ENCODE measurements around the gene DOC2B. TPM values are rescaled to one million over a fixed set of nuclear protein-coding genes. Genes with fewer than 3 reads are reported as not detected.
"Not testable (repeated sequence)": the region's sequence is repeated elsewhere in the genome, so short reads cannot be mapped to it uniquely, and the experiment has no call there.

DOC2B gene
- total RNA-seq, 1 donor from 2014 or later = 57.9 TPM

DNA sequence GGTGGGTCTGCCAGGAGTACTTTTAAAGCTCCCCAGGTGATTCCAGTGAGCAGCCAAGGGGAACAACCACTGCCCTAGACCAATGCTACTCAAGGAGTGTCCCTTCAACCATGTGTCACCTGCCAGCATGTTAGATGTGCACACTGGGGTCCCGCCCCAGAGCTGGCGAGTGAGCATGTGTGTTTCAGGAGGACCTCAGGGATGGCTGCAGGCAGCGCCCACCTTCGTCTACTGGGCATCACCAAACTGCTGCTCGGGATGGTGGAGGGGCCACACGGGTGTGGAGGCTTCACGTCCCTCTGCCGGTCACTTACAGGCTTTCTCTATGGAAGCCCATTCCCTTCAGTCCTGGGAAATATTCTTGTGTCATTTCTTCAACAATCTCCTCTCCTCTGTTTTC, 29.0 kb upstream of the DOC2B start:
- no peak for DNase-seq

DNA sequence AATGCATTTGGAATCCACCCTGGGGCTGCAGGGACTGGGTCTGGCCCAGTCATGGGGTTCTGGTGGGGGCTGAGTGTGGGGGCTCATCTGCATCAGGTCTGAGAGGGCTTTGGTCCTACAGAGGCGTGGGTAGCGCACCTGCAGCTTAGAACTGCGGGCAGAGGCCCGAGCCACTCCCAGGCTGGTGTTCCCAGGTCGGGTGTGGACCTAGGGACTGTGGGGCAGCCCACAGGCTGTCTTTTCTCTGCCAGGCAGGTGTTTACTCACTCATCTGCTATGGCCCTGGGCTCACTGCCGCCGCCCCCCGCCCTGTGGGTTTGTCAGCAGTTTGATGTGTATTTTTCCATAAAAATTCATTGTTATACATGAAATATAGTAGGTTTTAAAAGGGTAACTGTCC, 27.0 kb upstream of the DOC2B start:
- no peak for DNase-seq

DNA sequence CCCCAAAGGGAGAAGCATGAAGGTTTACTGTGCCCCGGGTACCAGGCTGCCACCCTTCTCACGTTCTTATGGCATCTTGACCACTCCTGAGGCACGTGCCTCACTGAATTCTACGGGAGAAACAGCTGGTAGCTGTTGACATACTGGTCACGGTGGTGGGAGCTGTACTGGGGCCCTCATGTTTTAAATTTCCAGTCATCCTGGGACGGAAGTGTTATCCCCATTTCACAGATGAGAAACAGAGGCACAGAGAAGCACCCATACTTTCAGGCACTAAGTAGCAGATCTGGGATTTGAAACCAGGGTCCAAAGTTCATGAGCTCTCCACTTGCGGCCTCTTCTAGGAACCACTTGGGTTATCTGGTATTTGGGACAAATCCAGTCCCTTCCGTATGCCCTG, 26.3 kb upstream of the DOC2B start:
- DNase-seq = no peak

DNA sequence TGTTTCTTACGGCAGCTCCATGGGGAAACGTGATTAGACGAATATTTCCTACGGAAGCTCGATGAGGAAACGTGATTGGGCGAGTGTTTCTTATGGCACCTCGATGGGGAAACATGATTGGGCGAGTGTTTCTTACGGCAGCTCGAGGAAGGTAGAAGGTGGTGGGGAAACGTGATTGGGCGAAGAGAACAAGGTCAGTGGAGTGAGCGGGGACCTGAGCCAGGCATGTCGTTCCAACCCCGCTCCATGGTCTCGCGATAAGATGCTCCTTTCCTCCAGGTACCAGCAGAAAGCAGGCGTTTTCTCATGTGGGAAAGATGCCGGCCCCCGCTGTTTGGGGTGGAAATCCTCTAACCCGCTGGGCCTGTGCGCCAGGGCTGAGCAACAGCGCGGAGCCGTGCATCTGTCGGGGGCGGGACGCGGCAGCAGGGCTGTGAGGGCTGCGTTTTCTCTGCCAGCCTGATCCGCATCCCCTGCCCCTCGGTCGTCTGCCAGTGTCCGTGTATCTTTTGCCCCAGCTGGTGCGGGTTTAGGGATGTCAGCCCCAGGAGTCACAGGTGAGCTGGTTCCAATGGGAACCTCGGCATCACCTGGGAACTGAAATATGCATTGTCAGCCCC, 25.6 kb upstream of the DOC2B start:
- DNase-seq = no peak

DNA sequence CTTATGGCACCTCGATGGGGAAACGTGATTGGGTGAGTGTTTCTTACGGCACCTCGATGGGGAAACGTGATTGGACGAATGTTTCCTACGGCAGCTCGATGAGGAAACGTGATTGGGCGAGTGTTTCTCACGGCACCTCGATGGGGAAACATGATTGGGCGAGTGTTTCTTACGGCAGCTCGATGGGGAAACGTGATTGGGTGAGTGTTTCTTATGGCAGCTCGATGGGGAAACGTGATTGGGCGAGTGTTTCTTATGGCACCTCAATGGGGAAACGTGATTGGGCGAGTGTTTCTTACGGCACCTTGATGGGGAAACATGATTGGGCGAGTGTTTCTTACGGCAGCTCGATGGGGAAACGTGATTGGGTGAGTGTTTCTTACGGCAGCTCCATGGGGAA, 25.0 kb upstream of the DOC2B start:
- DNase-seq = not testable (repeated sequence)

DNA sequence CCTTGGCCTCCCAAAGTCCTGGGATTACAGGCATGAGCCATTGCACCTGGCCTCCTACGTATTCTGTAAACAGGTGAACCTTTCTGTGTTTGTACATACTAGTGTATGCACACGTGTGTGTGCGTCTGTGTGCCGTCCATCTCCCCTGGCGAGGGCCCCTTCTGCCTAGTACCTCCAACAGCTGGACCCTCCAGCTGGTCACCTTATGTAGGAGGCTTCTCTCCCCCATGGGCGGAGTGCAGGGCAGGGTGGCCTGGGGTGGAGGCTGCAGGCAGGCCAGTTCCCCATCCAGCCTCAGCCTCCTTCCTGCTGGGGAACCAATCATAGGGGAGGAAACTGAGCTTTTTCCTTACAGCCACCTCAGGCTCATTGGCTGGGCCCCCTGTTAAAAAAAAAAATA, 24.4 kb upstream of the DOC2B start:
- DNase-seq = no peak

DNA sequence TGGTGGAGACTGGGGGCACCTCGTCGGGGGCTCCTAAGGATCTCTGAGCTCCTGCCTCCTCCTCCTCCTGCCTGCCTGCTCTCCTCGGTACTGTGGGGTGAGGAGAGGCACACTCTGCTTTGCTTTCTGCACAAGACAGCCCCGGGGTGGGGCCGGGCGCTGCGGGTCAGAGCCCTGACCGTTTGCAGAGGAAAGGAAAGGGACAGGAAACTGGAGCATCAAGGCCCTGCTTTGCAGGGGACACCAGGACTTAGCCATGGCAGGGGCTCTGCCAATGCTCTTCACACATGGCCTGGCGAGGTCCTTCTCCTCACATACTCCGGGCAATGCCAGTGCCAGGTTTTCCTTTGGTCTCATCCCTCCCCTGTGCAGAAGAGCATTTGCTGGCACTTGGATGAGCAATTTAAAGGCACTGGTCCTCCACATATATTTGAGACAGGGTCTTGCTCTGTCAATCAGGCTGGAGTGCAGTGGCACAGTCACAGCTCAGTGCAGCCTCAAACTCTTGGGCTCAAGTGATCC, 23.8 kb upstream of the DOC2B start:
- DNase-seq = no peak

DNA sequence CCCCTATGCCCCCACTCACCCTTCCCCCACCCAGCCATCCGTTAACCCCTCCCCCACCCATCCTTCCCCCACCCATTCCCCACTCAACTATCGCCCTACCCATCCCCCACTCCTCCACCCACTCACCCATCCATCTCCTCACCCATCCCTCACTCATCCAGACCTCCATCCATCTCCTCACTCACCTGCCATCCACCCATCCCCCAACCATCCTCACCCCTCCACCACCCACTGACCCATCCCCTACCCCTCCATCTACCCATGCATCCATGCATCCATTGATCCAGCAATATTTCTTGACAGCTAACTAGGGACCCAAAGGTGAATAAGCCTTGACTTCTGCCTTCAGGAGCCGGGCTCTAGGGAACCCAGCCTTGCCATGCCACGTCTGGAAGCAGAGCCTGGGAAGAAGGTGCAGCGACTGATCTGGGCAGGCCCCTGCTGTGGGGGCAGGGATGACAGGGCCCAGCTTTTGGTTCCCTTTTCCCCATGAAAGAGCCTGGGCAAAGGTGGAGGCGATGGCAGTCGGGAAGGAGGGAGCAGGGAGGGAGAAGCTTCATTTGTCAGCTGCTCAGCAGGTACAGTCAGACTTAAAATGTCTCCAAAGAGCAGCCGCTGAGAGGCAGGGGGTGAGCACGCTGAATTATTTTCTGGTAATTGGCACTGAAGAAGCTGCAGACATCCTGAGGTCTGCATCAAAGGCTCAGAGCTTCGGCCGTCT, 23.1 kb upstream of the DOC2B start:
- no peak for DNase-seq

DNA sequence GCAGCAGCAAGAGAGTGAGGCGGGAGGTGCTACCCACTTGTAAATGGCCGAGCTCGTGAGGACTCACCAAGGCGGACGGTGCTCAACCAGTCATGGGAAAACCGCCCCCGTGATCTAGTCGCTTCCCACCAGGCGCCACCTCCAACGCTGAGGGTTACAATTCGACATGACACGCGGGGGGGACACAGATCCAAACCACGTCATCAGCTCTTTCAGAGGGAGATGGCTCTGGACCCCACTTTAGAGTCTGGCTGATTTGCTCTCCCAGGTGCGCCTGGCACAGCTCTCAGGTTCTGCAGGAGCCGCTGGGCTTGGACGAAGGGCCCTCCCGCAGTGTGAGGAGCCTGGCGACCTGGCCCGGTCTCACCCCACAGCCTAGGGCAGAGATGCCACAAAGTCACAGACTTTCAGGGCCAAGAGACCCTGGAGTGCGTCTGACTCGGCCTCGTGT, 21.1 kb upstream of the DOC2B start:
- no peak for DNase-seq

DNA sequence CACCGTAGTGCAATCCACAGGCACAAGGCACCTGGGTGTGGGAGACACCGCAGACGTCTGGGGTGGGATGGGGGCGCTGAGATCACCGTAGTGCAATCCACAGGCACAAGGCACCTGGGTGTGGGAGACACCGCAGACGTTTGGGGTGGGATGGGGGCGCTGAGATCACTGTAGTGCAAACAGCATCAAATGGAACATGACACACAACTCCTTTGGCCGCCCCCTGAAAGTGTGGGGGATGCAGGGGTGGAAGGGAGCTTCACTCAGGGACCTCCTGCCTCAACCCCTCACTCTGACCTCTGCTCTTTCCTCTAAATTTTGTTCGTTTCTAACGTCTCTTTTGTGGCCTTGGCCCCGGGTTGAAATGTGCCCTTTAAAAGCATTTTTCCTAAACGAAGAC, 20.3 kb upstream of the DOC2B start:
- DNase-seq = not testable (repeated sequence)

DNA sequence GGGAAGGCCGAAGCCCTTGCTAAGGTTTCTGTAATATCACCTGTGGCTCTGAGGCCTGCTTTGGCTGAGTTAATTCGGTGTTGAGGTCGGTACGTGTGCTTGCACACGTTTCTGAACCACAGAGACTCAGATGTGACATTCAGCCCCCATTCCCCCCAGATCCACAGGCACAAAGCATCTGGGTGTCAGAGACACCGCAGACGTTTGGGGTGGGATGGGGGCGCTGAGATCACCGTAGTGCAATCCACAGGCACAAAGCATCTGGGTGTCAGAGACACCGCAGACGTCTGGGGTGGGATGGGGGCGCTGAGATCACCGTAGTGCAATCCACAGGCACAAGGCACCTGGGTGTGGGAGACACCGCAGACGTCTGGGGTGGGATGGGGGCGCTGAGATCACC, 19.8 kb upstream of the DOC2B start:
- DNase-seq = not testable (repeated sequence)

DNA sequence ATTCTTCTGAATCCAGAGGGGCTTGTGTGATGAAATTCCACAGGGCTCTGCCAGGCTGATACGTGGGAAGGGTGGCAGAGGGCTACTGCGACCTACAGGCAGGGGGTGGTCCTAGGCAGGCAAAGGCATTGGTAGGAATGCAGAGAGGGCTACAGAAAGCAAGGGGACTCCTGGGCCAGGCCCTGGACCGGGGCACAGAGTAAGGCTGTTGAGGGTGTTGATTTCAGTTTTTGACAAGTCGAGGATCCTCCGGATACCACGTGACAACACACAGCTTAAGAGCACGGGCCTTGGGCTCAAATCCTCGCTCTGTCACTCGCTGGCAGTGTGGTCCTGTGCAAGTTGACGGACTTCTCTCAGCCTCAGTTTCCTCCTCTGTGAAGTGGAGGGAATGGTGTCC, 19.1 kb upstream of the DOC2B start:
- DNase-seq = no peak

DNA sequence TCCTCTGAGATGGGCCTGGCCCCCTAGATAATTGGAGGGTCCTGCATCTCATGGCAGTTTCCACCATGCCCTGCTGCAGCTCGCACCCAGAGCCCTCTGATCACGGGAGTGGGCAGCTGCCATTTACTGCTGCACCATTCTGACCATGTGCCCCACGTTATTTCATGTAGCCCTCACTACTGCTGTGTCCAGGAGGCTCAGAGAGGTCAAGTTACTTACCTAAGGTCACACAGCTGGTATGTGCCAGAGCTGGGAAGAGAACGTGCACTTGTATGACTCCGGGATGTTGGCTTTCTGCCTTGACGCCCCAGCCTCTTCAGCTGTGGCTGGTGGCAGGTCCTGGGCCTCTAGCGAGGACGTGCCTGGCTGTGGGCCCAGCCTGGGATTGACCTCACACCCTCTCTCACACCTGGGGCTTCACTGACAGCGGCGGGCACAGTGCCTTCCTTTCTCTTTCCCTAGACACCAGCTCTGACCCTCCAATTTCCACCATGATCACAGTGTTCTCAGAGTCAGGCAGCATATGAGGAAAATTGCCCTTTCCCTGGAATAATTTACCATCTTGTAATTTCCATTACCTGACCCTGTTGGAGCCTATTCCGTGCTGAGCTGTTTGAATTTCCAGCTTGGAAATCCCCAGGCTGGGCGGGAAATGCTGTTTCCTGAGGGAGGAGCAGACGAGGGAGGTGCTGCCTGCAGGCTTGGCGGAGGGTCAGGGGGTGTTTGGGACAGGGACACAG, 18.5 kb upstream of the DOC2B start:
- peak; percentile 87 for DNase-seq

DNA sequence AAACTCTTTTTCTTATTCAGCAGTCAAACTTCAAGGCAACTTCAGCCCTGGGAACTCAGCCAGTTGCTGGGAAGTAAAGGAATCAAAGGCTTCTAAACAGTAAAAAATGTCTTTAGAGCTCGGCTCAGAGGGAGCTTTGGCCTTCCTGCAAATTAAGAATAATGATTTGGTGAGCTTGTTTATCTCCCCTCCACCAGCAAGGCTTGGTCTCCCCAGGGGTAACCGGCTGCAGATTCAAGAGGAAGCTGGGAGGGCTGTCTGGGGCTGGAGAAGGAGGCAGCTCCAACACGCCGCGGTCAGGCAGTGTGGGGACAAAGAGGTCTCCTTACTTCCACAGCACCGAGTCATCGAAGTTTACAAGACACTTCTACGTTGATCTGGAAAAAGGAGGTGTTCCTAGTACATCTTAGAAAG, 17.7 kb upstream of the DOC2B start:
- peak; percentile 39 for DNase-seq

DNA sequence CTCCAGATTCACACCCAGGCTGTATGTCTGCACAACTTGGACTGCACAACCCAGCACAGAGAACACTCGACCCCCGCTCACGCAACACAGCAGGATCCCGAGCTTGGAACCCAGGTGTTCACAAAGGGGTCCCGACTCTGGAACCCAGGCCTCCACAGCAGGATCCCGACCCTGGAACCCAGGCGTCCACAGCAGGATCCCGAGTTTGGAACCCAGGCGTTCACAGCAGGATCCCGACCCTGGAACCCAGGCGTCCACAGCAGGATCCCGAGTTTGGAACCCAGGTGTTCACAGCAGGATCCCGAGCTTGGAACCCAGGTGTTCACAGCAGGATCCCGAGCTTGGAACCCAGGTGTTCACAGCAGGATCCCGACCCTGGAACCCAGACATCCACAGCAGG, 16.8 kb upstream of the DOC2B start:
- not testable (repeated sequence) for DNase-seq

DNA sequence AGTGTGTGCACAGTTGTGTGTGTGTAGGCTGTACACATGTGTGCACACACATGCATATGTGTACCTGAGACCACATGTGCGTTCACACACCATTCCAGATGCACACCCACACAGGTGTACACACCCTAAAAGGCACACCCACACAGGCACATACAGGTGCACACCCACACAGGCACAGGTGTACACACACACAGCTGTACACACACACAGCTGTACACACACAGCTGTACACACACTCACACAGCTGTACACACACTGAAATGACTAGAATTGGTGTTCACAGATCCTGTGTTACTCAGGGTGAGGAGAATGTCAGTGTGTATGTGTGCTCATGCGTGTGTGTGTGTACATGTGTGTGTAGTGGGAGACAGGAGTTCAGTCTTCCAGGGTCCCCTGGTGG, 15.9 kb upstream of the DOC2B start:
- no peak for DNase-seq

DNA sequence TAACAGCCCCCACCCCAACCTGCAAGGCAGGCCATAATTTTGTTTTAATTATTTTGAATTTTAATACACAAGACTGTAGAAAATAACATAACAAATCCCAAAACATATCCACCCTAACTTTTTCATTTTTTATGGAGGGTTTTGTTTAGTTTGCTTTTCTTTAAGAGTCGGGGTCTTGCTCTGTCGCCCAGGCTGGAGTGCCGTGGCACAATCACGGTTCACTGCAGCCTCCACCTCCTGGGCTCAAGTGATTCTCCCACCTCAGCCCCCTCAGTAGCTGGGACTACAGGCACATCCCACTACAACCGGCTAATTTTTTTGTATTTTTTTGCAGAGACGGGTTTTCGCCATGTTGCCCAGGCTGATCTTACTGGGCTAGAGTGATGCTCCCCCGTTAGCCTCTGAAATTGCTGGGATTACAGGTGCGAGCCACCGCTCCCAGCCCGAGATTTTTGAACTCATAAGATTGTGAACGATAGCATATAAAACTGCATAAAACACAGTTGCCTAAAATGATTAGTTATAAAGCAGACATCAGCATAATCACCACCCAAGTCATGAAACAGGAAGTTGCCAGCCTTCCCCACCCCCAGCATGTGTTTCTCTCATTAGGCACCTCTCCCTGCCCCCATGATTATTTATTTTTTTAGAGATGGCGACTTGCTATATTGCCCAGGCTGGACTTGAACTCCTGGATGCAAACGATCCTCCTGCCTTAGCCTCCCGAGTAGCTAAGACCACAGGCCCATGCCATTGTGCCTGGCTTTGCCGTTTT, 13.6 kb upstream of the DOC2B start:
- DNase-seq = no peak

DNA sequence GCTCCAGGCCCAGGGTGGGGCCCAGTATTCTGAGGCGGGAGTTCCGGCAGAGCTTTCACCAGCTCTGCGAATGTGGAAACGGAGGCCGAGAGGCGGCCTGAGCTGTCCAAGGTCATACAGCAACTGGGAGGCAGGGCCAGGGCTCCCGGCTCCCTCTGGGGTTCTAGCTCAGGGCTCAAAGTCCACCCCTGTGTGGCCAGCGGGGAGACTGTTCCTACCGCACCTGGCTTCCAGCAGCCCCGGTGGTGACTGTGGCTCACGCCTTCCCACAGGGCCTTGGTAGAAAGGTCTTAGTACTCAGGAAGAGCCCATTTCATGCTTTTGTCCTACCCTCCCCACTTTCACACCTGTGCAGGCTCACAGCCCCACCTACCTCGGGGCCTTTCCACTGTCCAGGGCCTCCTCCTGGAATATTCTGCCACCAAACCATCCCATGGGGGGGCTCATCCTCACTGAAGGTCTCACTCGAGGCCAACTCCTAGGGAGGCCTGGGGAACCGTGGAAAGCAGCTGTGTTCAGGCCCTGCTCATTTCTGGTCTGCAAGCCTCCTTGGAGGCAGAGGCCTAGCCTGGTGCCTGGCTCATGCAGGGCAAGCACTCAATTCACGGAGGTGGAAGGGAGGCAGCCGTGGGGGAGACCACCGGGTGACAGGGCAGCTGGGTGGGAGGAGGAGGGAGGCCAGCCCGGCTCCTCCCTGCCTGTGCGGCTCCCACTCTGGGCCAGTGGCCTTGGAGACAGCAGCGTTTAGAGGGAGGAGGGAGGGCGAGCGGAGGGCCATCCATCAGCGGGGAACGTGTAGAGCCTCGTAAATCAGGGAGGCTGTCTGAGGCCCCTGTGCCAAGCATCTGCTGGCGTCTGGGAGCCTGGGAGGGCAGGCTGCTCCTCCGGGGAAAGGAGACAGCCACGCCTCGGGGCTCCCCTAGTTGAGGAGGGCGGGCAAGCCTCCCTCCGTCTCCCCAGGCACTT, 12.7 kb upstream of the DOC2B start:
- DNase-seq = no peak

DNA sequence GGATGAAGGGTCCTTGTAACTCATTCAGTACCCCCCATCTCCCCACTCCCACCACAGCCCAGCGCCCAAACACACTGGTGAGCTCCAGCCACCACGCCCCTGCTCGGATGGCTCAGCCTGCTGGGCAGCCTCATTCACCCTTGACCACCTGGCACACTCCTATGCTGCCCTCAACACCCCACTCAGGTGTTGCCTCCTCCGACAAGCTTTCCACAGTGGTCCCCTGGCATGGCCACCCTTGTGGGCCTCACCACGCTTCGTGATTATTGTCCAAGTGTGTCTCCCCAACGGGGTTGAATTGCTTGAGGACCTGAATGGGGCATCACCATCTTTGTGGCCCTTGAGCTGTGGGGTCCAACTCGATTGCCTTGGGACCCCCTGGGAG, 12.0 kb upstream of the DOC2B start:
- DNase-seq = no peak

DNA sequence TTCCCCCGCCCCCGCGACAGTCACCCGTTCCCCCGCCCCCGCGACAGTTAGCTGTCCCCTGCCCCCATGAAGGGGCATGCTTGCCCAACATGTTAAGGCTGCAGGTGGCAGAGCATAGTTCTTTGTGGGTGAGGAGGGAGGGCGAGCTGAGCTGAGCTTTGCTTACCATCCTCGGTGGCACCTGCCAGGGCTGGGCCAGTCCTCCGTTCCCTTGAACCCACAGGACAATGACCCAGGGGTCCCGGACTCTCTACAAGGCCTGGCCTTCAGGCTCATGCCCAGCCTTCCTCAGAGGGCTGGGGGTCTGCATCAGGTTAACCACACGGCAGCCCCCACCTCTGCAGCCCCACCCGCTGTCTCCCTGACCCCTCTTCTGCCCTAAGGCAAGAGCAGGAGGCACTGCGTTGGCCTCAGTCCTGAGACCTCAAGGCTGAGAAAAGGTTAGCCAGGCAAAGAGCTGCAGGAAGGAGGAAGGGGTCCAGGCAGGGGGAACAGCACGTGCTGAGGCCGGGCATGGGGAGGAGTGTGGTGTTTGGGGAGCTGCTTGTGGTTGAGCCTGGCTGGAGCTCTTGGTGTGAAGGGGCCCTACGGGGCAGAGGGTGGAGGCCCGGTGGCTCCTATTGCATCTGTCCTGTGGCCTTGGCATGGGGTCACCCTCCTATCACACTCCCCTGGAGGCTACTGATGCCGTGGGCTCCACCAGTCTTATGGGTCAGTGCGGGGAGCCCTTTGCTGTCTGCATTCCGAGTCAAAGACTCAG, 11.4 kb upstream of the DOC2B start:
- DNase-seq = no peak

DNA sequence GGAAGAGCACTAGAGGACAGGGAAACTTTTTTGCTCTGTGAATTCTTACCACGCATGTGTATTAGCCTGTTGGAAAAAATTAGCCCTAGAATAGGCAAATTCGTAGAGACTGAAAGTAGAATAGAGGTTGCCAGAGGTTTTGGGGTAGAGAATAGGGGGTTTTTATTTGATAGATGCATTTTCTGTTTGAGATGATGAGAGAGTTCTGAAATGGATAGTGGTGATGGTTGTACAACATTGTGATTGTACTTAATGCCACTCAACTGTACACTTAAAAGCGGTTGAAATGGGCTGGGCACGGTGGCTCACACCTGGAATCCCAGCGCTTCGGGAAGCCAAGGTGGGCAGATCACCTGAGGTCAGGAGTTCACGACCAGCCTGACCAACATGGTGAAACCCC, 8.0 kb upstream of the DOC2B start:
- no peak for DNase-seq
